GM12874 (cell line): ENCODE measurements around the gene WNT7B.

Experiments
- TF ChIP-seq, protein P1 (sequence below): IDR thresholded peaks from 2 replicates; pipeline ENCODE4 v1.5.1; 2011; ENCODE audit warnings: low read depth, mild to moderate bottlenecking, control low read depth, low read length, moderate library complexity; ENCODE audit not compliant: insufficient read depth

The WNT7B gene

GRCh38 chr22:45923212-45923611 lies 53.8 kb downstream of the WNT7B start:
- TF ChIP-seq, protein P1, sequence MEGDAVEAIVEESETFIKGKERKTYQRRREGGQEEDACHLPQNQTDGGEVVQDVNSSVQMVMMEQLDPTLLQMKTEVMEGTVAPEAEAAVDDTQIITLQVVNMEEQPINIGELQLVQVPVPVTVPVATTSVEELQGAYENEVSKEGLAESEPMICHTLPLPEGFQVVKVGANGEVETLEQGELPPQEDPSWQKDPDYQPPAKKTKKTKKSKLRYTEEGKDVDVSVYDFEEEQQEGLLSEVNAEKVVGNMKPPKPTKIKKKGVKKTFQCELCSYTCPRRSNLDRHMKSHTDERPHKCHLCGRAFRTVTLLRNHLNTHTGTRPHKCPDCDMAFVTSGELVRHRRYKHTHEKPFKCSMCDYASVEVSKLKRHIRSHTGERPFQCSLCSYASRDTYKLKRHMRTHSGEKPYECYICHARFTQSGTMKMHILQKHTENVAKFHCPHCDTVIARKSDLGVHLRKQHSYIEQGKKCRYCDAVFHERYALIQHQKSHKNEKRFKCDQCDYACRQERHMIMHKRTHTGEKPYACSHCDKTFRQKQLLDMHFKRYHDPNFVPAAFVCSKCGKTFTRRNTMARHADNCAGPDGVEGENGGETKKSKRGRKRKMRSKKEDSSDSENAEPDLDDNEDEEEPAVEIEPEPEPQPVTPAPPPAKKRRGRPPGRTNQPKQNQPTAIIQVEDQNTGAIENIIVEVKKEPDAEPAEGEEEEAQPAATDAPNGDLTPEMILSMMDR = no peak

GRCh38 chr22:45922661-45923060 lies 54.3 kb downstream of the WNT7B start:
- TF ChIP-seq, protein P1 = no peak

DNA sequence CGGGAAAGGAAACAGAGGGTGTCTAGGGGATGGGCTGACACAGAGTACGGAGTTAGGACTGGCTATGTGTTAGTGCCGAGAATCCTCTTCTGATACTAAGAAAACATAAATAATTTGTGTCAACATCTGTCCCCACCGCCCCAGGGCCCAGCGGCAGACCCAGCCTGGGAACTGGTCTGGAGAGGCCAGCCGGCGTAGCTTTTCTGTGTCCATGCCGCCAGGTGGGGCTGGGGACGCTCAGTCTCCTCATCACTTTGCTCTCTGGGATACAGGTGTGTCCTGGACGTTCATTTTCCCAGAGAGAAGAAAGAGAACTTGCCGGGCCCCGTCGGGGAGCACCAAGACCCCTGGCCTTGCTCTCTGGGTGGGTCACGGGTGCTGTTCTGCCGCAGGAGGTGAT lies 54.7 kb downstream of the WNT7B start:
- TF ChIP-seq, protein P1 = no peak

GRCh38 chr22:45919504-45920286 lies 57.3 kb downstream of the WNT7B start:
- TF ChIP-seq, protein P1 = no peak

DNA sequence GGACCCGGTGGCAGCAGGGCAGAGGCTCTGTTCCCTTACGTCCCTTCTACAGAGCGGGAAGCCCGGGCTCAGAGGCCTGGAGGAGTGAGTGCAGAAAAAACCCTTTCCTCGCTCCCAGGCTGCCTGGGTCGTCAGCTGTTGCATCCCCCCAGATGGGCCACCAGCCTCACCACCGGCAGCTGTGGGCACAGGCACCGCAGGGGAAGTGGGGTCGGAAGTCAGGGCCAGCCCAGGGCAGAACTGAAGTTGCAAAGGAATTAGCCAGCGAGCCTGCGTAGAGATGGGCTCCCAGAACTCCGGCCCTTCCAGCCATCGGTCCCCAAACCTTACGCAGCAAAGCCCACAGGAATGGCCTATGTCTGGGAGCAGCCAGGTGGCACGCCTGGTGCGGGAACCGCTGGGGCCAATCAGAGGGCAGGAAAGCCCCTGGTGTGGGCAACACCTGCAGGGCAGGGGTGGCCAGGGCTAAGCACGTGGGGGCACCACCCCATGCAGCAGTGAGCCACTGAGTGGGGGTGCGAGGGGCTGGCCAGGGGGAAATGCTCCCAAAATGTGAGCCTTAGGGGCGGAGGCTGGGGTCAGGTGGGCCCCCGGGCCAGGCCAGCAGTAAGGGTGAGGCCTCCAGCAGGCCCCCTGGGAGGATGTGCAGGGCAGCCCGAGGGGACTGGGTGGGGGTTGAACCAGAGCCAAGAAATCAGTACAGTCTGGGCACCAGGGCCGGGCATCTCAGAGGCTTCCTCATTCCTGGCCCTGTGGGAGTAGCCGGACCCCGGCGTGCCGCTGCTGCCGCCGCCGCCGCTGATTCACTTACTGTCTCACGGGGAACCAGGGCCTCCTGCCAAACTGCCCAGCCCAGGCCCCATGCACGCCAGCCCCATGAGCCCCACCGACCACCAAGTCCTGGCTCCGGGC lies 58.2 kb downstream of the WNT7B start:
- TF ChIP-seq, protein P1 = no peak

DNA sequence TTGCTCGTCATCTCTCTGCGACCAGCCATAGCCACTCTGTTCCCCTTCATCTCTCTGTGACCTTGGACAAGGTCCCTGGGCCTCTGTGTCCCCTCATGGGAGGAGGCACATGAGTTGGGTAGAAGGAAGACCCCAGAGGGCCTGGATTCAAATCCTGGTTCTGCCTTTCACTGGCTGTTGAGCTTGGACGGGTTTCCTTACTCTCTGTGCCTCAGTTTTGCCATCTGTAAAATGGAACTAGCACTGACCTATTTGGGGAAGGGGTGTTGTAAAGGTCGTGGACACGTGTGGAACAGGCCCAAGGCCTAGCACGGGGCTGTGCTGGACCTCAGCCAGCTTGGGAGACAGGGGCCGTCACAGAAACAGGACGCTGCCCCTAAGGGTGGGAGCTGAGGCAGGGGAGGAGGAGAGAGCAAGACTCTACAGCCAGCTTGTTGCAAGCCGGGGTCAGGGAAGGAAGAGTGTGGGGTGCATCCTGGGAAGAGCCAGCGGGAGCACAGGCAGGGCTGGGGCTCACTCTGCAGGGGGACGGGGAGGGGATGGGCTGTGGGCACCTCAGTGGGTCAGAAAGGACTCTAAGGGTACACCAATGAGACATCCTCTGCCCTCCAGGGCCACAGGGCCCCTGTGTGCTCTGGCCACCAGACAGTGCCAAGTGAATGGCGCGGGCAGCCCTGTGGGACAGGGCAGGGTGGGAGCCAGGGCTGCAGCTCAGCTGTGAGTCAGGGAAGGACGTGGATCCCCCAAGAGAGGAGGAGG lies 59.1 kb downstream of the WNT7B start:
- TF ChIP-seq, protein P1 = no peak

- TF ChIP-seq, protein P1 = no peak
Measured at GRCh38 chr22:45917146-45917545, 59.8 kb downstream of the WNT7B start.
